Activated CD8-positive, alpha-beta memory T cell treated with anti-CD3 and anti-CD28 coated beads, Interleukin-2, amount 50 U/mL, for 1 hour (primary cell): ENCODE measurements around the gene KCNJ6.
"Not testable (repeated sequence)": the region's sequence is repeated elsewhere in the genome, so short reads cannot be mapped to it uniquely, and the experiment has no call there.

Source experiments
- DNase-seq: peaks from one replicate; pipeline ENCODE4 v3.0.0-alpha.2; 2020; ENCODE audit errors: extremely low read depth

Gene KCNJ6

DNA sequence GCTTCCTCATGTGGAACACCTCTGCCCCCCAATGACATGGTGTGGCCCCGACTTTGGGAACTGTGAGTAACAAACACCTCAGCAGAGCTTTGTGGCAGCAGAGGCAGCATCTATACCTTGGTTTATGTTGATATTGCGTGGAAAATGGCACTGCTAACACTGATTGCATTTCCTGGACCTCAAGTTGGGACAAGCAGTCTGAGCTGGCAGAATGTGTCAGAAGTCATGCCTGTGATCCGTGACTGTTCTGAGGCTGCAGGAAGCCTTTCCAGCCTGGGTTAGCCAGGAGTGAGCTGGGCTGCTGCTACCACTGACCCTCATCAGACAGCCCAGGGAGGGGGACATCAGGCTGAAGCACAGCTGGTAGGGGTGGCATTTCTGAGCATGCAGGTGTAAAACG is 268.5 kb downstream of the KCNJ6 start:
- DNase-seq, result no peak

DNA sequence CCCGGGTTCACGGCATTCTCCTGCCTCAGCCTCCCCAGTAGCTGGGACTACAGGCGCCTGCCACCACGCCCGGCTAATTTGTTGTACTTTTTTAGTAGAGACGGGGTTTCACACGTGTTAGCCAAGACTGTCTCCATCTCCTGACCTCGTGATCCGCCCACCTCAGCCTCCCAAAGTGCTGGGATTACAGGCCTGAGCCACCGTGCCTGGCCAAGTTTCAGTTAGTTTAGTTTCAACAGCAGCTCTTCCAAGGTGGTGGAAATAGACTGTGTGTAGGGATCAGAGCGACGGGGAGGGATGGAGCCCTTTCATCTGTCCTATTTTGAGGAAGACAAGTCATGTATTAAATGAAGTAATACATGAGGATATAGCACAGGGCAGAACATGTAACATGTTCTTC is 269.5 kb downstream of the KCNJ6 start:
- DNase-seq, result not testable (repeated sequence)

DNA sequence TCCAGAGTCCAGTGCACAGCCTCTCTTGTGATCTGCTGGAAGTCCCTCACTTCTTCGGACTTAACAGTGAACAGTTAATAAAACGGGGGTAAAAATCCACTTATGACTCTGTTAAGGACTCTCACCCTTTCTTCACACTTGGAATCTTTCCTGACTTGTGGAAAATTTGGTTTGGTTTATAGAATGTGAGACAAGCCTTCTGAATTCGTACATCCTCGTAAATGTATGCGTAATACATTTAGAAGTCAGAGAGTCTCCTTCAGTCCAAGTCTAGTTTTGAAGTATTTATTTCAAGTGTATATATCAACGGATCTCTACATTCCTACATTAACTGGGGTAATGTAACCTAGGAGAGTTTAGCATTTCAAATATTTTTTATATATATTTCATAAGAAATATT is 270.4 kb downstream of the KCNJ6 start:
- DNase-seq, result no peak

DNA sequence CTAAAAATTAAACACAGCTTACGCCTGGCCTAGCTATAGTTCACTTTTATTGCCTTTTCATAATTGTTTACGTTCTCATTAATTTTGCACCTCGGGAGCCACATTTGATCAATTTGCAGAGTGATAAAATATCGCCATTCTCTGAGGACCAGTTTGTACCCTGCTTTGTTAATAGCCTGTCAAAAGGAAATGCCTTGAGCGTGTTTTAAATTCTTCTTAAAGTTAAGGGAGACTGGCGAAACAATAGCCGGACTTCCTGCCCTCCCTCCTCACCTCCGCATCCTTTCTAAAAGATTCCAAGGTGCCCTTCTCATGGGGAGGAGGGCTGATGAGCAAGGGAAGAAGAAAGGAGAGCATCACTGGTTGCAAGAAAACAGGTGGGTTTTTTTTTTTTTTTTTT is 271.6 kb downstream of the KCNJ6 start:
- no peak for DNase-seq

DNA sequence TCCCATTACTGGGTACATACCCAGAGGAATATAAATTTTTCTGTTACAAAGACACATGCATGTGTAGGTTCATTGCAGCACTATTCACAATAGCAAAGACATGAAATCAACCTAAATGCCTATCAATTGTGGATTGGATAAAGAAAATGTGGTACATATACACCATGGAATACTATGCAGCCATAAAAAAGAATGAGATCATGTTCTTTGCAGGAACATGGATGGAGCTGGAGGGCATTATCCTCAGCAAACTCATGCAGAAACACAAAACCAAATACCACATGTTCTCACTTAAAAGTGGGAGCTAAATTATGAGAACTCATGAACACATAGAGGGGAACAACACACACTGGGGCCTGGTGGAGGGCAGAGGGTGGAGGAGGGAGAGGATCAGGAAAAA is 272.4 kb downstream of the KCNJ6 start:
- DNase-seq, result not testable (repeated sequence)

DNA sequence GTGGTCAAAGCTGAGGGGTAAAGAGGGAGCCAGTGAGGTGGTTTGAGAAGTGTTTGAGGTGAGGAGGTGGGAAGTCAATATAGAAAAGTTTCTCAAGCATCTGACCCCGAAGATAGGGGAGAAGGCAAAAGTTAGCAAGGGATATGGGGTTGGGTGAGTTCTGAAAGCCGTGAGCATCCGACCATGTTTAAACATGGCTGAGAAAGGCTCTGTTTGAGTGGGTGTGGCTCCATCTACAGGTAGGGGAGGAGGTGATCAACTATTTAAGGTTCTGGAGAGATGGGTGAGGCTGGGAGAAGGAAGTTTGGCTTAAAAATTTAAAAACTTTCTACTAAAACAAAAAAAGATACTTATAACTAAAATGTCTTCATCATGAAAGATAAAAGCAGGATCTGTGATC is 273.8 kb downstream of the KCNJ6 start:
- no peak for DNase-seq

DNA sequence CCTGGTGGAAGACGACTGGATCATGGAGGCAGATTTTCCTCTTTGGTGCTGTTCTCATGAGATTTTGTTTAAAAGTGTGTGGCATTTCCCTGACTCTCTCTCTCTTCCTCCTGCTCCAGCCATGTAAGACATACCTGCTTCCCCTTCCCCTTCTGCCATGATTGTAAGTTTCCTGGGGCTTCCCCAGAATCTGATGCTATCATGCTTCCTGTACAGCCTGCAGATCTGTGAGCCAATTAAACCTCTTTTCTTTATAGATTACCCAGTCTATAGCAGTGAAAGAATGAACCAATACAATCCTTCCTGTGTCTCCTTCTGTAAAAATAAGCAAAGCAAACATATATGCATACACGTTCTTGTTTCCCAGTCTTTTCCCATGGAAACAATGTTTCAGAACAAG is 276.5 kb downstream of the KCNJ6 start:
- no peak for DNase-seq

DNA sequence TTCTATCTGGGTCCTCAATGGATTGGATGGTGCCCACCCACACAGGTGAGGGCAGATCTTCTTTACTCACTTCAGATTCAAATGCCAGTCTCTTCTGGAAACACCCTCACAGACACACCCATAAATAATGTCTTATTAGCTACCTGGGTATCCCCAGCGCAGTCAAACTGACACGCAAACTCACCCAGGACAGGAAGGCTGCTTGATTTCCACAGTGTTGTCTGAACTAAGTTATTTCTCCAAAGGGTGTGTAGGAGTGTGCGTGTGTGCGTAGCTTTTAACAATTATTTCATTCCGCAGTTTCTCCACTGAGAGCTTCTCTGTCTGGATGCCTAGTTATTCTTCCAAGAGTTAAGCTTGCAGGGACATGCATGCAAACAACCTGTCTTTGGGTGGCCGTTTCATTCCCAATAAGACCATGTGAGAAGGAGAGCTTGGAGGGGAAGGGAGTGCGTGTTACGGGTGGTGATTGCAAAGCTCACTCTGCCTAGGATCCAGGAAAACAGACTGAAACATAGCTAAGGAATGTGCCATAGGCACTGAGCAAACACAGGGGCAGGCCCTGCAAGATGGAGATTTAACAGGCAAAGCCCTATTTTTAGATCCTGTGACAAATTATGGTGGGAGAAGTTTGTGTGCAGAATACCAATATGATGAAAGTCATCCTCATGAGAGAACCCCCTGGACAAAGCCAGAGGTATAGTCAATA is 280.0 kb downstream of the KCNJ6 start:
- no peak for DNase-seq

DNA sequence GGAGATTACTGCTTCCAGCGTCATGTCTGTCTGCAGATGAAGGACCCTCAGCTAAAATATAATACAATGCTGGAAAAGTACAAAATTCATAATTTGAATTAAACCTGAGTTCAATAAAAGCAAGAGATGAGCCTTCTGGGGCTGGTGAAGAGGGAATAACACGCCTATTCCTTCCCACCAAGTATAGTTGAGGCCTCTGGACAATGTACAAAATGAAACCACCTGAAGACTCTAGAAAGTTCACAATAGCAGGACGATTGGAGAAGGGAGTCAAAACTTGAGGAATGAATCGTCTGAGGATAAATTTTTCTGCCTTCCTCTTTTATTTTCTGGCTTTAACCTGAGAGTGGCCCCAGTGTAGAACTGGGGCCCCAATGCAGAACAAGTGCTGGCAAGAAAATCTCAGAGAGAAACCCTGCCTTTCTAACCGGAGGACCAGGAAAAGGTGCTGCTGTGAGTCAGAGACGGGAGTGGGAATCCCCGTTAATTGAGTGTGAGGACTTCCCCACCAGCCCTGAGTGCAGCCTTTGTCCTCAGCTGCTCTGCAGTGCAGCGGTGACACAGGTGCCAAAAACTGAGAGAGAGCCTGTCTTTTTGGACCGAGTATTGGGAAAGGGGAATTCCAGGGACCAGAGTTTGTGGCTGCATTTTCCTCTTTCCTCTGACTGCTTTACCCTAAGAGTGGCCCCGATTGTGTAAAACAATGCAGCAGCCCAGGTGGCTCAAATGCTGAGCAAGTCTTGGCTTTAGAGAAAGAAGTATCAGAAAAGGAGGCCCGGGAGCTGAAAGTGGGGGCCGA is 284.7 kb downstream of the KCNJ6 start:
- no peak for DNase-seq

DNA sequence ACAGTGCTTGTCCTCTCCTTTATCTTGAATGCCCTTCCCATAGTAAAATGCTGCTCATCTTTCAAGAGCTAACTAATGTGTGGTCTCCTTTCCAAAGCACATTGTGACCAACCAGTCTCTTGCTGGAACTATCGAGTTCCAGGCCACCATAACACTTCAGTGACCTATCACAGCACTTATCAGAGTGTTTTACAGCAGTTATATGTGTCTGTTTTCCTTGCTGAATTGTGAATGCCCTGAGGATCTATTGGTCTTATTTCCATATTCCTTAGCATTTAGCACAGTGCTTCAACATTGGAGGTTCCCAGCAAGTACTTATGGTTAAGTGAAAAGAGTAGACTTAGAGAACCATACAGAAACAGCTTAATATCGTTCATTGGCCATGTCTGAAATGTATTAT is 285.4 kb downstream of the KCNJ6 start:
- DNase-seq, result no peak

DNA sequence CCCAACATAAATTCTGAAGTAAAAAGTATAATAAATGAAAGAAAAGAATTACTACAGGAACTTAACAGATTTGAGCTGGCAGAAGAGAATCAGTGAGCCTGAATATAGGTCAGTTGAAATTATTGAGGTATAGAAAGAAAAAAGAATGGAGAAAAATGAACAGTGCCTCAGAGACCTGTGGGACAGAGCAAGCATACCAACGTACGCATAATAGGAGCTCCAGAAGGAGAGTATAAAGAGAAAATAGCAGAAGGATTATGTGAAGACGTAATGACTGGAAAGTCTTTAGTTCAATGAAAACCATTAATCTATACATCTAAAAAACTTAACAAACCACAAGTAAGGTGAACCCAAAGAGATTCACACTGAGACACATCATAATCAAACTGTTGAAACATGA is 287.9 kb downstream of the KCNJ6 start:
- no peak for DNase-seq

DNA sequence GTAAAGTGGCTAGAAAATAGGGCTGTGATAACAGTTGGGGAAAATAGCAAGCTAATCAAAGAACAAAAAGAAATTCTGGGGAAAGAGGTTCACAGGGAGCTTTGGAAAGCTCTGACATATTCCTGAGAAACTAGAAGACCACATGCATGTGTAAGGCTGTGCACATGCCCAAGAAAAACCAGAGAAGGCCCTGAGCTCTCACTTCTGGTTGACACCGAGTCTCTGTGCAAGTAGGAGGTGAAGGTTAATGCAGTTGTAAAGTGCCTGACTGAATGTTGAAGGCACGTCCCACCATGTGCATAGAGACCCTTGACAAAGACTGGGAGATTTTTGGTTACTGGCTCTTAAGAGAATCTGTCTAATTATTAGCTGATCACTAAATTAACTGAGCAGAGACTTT is 288.7 kb downstream of the KCNJ6 start:
- no peak for DNase-seq

DNA sequence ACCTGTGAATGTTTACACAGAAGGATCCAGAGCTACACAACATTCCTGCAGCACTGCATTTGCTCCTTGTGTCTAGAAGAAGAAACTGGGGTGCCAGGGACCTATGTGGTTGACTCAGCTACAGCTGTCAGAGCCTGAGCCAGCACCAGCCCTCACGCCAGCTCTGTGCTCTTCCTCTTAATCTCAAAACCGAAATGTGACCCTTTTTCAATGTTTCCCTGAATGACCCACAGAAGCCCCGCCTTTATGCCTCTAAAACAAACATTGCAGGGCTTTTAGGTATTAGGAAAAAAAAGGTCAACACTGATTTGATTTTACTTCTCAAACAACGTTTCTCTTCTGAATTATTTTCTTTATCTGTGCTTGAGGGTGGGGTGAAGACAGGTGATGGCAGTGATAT is 289.2 kb downstream of the KCNJ6 start:
- DNase-seq, result no peak

DNA sequence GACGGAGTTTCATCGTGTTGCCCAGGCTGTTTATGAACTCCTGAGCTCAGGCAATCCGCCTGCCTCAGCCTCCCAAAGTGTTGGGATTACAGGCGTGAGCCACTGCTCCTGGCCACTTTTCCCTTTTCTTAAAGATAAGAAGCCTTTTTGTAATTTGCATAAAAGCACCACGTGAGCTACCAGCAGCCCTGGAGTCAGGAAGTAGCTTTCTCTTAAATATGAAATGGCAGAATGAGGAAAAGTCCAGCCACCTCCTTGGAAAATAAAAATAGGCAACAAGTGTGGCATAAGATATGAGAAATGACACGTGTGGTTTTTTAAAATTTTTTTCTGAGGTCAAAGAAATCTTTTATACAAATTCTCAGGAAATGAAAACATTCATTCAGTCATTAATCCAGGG is 289.9 kb downstream of the KCNJ6 start:
- no peak for DNase-seq

DNA sequence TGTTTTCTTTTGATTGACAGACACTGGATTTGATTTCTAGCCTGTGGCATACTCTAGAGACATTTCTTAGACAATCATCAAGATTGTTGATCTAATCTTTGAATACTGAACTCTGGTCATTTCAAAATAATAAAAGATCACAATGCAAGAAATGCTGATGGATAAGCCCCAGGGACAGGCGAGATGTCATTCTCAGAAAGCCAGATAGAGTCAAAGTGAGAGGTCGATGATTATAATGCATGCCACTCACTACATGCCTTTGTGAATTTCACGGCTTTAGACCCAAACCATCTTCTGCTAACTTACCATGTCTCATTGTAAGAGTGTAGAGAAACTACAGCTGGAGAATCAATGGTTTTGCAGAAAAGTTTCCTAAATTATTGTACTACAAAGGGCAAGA is 292.6 kb downstream of the KCNJ6 start:
- DNase-seq, result no peak

DNA sequence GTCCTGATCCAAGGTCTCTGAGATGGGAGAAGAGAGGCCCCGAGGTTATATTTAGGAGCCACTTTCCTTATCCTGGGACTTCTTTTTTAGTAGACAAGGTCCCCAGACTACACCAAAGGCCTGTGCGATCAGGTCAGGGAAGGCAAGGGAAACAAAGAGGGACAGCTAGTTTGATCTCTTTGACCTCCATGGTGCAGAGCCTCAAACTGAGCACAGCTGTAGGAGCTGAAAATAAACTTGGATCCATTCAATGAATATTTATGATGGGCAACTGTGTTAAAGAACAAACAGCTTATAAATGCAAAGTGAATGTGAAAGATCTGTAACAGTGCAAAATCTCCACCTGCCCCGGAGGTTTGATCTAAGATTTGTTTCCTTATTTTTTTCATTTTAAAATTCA is 293.1 kb downstream of the KCNJ6 start:
- no peak for DNase-seq

DNA sequence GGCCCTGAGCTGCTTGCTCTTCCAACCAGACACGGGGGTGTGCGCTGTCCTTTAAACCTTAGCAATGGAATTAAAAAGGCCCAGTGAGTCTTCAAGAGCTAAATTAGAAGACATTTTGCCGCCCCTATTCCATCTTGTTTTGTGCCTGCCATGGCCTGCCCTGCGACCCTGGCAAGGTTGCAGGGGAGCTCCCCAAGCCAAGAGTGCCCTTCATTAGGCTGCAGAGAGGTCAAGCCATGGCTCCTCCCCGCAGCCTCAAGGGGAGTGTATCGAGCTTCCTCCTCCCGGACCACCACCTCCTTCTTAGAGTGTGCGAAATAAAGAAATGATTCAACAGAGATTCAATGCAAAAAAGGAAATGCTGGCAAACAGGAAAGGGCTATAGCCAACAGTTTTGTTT is 293.5 kb downstream of the KCNJ6 start:
- DNase-seq, result no peak

DNA sequence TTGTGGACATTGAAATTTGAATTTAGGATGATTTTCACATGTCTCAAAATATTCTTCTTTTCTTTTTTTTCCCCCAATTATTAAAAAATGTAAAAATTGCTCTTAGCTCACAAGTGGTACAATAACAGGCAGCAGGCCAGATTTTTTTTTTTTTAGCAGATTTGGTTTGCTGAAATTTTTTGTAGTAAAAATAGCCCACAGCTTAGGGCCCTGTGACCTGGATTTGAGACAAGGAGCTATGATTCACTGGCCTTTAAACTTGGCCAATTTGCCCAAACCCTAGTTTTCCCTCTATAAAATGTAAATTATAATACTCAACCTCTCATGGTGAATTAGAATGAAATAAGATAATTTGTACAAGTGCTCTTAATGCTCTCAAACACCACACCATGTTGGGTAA is 295.9 kb downstream of the KCNJ6 start:
- DNase-seq, result no peak

DNA sequence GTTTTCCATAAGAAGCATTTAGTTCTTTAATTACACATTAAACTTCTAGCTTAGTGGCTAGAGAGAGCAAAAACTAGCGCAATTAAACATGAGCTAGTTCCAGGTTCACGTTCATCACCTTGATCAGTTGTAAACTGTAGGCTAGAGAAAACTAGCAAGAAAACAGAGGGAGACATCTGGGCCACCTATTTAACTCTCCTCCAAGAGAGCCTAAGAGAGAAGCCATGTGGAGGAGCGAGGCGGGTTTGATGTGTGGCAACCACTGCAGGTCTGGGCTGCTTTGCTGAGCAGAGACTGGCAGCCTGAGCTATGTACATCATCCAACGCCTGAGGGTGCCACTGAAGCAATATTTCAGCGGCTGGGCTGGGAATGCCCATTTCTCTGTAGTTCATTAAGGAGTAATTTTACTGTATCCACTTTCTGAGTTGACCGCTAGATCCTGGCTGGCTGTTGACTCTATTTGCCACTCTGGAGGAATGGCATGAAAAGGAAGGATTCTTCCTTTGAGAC is 296.7 kb downstream of the KCNJ6 start:
- DNase-seq, result no peak

DNA sequence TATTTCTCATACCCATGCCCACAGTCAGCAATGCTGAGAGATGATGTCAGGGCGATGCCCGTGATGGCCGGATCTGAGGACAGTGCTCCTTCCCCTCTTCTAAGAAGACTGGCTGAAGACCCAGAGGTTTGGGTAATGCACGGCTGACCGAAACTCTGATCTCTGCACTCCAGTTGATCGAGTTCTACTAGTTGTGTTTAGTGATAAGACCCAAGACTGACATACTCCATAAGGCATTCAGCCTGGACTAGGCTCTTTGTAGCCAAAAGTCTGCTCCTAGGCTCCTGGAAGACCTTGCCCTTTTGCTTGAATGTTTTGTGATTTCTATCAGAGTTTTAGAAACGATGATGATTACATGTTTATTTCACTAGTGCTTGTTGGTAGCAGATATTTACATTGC is 298.2 kb downstream of the KCNJ6 start:
- DNase-seq, result no peak

DNA sequence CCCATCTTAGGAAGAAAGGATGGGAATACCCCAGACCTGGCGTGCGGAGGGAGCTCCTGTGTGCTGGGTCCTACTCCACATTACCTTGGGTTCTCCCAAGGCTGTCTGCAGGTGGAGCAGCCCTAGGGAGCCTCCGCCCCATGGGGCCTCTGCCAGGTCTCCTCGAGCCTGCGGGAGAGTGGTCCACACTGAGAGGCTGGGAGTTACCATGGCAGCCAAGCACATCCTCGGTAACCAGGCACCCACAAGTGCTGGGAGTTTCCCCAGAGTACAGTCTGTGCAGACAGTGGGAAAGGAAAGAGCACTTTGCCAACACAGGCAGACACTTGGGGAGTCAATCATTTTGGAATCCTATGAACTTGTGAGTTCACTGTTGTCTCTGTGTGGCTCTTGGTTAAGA is 300.3 kb downstream of the KCNJ6 start:
- DNase-seq, result no peak

DNA sequence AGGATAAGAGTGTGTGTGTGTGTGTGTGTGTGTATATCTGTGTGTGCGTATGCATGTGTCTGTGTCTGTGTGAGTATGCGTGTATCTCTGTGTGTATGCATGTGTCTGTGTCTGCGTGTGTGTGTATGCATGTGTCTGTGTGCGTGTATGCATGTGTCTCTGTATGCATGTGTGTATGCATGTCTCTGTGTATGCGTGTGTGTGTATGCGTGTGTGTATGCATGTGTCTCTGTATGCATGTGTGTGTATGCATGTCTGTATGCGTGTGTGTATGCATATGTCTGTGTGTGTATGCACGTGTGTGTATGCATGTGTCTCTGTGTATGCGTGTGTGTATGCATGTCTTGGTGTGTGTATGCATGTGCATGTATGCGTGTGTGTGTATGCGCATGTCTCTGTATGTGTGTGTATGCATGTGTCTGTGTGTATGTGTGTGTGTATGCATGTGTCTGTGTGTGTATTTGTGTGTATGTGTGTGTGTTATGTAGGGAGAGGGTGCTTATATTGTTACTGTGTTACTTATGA is 301.8 kb downstream of the KCNJ6 start:
- DNase-seq, result no peak

DNA sequence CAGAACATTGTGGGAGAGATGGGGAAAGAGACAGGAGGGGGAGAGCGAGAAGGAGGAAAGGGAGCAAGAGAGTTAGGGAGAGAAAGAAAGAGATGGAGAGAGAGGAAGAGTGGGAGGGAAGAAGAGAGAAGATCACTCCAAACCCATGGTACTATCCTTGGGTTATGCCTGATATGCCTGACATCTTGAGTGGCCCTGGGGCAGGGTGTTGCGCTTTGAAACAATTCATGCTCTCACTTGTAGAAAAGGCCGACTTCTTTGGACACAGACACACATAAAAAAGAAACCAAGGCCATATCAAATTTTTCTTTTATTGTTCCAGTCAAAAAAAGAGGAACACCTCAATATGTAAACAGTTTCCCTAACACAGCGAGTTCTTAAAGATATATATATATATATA is 309.2 kb downstream of the KCNJ6 start:
- no peak for DNase-seq
